Measurements from ENCODE around the gene THOC6.

Gene THOC6

GRCh38 chr16:3029491-3030221 lies 5.8 kb downstream of the THOC6 start:
- Histone ChIP-seq H3K4me3 (ENCODE audit: low read length in 2 of 2) (peak overlapping the region in 1 of 2 donors; percentile 3), H3K4me1 (ENCODE audit: control insufficient read depth in 2 of 2, insufficient read depth in 2 of 2, low read length in 2 of 2) (peaks cover 8% of the 10 kb centered on the region in 2 donors), H3K27ac (ENCODE audit: low read depth in 2 of 2, low read length in 2 of 2) (no peak overlapping the region), H3K27me3 (ENCODE audit: control insufficient read depth in 2 of 2, insufficient read depth in 2 of 2, low read length in 2 of 2) (peaks cover 0 to 8% of the 10 kb centered on the region in 2 donors), H3K9me3 (ENCODE audit: control insufficient read depth in 2 of 2, low read length in 2 of 2) (no peaks in the 10 kb centered on the region), H3K9ac (ENCODE audit: low read depth in 1 of 2, low read length in 2 of 2) (no peak overlapping the region), H3K36me3 (ENCODE audit: control insufficient read depth in 2 of 2, insufficient read depth in 2 of 2, low read length in 2 of 2) (peaks cover 14 to 24% of the 10 kb centered on the region in 2 donors)

DNA sequence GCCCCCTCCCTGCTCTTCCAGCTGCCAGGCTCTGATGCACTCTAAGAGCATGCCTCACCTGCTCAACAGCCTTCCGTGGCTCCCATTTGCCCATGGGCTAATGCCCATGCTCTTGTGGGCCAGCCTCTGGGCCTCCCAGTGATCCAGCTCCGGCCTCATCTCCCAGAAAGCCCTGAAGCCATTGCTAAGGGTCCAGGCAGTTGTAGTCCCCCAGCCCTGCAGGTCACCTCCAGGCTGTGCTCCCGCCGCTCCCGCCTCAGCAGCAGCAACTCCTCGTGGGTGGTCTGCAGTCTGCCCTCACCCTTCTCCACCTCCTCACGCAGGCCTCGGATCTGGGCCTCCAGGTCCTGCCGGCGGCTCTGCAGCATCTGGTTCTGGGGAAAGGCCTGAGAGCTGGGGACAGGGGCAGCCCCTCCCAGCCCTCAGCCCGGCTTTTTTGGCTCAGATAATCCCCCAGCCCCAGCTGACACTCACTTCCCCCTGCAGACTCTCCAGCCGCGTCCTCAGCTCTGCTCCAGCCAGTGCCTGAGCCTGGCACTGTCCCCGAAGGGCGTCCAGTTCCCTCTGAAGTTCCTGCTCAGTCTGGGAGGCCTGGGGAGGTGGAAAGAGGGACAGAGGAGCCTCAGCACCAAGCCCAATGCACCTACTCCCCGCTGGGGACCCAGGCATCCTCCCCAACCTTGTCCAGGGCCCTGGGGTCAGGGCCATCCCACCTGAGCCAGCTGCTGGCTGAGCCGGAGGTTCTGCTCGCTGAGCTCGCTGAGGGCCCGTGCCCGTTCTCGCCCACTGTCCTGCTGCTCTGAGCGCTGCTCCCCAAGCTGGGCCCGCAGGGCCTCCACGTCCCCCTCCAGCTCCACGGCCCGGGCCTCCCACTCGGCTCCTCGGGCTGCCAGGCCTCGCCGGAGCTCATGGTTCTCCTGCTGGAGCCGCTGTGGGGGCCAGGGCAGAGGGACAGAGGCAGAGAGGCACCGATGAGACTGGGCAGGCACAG lies 6.7 kb downstream of the THOC6 start:
- H3K27ac ChIP-seq (ENCODE audit: low read depth in 2 of 2, low read length in 2 of 2) = no peak overlapping the region
- no peak overlapping the region for H3K4me3 ChIP-seq (ENCODE audit: low read length in 2 of 2)
- H3K27me3 ChIP-seq (ENCODE audit: control insufficient read depth in 2 of 2, insufficient read depth in 2 of 2, low read length in 2 of 2) = peaks cover 2 to 13% of the 10 kb centered on the region in 2 donors

GRCh38 chr16:3032624-3033023 lies 8.8 kb downstream of the THOC6 start:
- Histone ChIP-seq H3K4me3 (ENCODE audit: low read length in 2 of 2) (no peak overlapping the region), H3K27ac (ENCODE audit: low read depth in 2 of 2, low read length in 2 of 2) (no peak overlapping the region), H3K27me3 (ENCODE audit: control insufficient read depth in 2 of 2, insufficient read depth in 2 of 2, low read length in 2 of 2) (peaks cover 5 to 18% of the 10 kb centered on the region in 2 donors)

More for the DNA sequence above, 6.7 kb downstream of the THOC6 start:
- Histone ChIP-seq H3K9ac (ENCODE audit: low read depth in 1 of 2, low read length in 2 of 2) (no peak overlapping the region), H3K9me3 (ENCODE audit: control insufficient read depth in 2 of 2, low read length in 2 of 2) (no peaks in the 10 kb centered on the region), H3K4me1 (ENCODE audit: control insufficient read depth in 2 of 2, insufficient read depth in 2 of 2, low read length in 2 of 2) (peaks cover 10 to 11% of the 10 kb centered on the region in 2 donors), H3K36me3 (ENCODE audit: control insufficient read depth in 2 of 2, insufficient read depth in 2 of 2, low read length in 2 of 2) (peaks cover 14 to 24% of the 10 kb centered on the region in 2 donors)

DNA sequence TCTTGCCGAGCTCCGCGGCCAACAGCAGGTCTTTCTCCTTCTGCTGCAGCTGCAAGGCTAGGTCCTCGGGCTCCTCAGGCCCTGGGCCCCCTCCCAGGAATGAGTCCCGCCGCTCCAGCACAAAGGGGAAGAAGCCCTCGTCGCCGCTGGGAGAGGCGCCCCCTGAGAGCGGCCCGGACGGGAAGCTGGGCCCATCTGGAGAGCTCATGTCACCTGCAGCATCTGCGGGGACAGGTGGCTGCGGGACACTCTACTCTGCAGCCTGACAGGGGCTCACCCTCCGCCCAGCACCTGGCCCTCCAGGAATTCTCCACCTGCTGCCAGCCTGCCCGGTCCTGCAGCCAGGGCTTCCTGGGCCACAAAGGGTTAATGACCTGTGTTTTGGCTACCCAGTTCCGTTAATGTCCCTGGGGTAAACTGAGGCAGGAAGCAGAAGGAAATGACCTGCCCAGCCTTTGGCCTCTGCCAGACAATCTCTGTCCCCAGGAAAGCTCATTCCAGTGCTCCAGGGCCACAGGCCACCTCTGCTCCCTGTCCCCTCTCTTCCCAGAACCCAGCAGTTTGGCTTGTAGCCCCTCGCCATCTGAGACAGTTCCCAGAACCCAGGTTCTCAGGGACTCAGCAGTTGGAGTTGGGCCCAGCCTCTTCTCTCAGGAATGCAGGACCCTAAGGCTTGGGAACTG lies 11.6 kb downstream of the THOC6 start:
- Histone ChIP-seq H3K36me3 (ENCODE audit: control insufficient read depth in 2 of 2, insufficient read depth in 2 of 2, low read length in 2 of 2) (no peaks in the 10 kb centered on the region), H3K4me1 (ENCODE audit: control insufficient read depth in 2 of 2, insufficient read depth in 2 of 2, low read length in 2 of 2) (peaks cover 22 to 33% of the 10 kb centered on the region in 2 donors), H3K27ac (ENCODE audit: low read depth in 2 of 2, low read length in 2 of 2) (peak overlapping the region in 1 of 2 donors; percentile 86), H3K9me3 (ENCODE audit: control insufficient read depth in 2 of 2, low read length in 2 of 2) (no peaks in the 10 kb centered on the region), H3K4me3 (ENCODE audit: low read length in 2 of 2) (peak overlapping the region; percentile 69 to 74), H3K9ac (ENCODE audit: low read depth in 1 of 2, low read length in 2 of 2) (peak overlapping the region; percentile 61 to 83), H3K27me3 (ENCODE audit: control insufficient read depth in 2 of 2, insufficient read depth in 2 of 2, low read length in 2 of 2) (peaks cover 14 to 23% of the 10 kb centered on the region in 2 donors)

More at GRCh38 chr16:3032624-3033023, 8.8 kb downstream of the THOC6 start:
- peaks cover 18 to 20% of the 10 kb centered on the region in 2 donors for H3K4me1 ChIP-seq (ENCODE audit: control insufficient read depth in 2 of 2, insufficient read depth in 2 of 2, low read length in 2 of 2)
- H3K9me3 ChIP-seq (ENCODE audit: control insufficient read depth in 2 of 2, low read length in 2 of 2) = no peaks in the 10 kb centered on the region
- peaks cover 3 to 8% of the 10 kb centered on the region in 2 donors for H3K36me3 ChIP-seq (ENCODE audit: control insufficient read depth in 2 of 2, insufficient read depth in 2 of 2, low read length in 2 of 2)
- no peak overlapping the region for H3K9ac ChIP-seq (ENCODE audit: low read depth in 1 of 2, low read length in 2 of 2)

DNA sequence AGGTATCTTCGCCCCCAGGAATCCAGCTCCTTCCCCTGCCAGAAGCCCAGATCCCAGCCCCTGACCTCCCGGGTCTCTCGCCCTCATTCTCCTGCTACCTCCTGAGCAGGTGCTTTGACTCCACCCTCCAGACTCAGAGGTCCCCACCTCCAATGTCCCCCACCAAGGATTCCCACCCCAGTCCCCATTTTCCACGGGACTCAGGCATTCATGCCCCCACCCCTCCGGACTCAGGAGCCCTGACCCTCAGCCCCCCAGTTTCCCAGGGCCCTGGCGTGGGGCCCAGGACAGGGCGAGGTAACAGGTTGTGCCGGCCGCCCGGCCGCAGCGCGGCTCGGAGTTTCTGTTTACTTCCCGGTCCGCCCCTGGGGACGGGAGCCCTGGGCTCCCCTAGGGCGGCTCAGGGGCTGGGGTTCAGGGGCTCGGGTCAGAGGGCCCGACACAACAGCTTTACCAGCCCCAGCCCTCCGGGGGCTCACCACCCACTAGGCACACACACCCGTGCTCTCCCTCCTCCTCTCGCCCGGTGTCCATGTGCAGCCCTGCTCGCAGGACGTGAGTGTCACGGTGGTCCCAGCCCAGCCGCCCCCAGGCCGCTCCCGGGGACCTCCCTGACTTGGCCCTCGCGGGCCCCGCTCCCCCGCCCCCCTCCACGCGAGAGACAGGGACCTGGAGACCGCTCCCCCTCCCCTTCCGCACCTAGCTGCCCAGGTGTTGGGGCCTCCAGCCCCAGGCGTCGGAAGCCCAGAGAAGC lies 12.3 kb downstream of the THOC6 start:
- Histone ChIP-seq H3K9ac (ENCODE audit: low read depth in 1 of 2, low read length in 2 of 2) (peak overlapping the region; percentile 61 to 83), H3K27me3 (ENCODE audit: control insufficient read depth in 2 of 2, insufficient read depth in 2 of 2, low read length in 2 of 2) (peaks cover 14 to 23% of the 10 kb centered on the region in 2 donors), H3K36me3 (ENCODE audit: control insufficient read depth in 2 of 2, insufficient read depth in 2 of 2, low read length in 2 of 2) (no peaks in the 10 kb centered on the region), H3K4me3 (ENCODE audit: low read length in 2 of 2) (peak overlapping the region; percentile 69 to 74), H3K27ac (ENCODE audit: low read depth in 2 of 2, low read length in 2 of 2) (peak overlapping the region; percentile 82 to 86), H3K9me3 (ENCODE audit: control insufficient read depth in 2 of 2, low read length in 2 of 2) (no peaks in the 10 kb centered on the region), H3K4me1 (ENCODE audit: control insufficient read depth in 2 of 2, insufficient read depth in 2 of 2, low read length in 2 of 2) (peaks cover 22 to 33% of the 10 kb centered on the region in 2 donors)

DNA sequence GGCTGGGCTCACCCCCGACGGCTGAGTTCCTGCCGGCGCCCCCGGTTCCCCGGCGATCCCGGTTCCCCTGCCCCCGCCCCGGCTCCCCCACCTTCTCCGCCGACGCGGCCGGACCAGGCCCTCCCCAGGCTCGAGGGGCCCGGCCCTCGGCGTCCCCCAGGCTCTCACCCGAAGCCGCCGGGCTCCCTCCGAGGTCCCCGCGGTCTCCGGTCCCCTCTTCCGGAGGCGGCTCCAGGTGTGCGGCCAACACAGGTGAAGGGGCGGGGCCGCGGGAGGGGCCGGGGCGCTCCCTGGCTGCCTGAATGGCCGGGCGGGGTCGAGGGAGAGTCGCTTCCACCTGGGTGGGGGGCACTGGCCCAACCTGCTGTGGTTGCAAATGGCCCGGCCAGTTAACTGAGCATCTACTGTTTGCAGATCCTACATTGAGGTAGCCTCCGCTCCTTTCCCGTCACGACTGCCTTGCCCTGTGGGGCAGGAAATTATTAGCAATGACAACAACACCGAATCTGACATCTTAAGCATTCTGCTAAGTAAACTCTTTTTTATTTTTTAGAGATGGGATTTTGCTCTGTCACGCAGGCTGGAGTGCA lies 13.0 kb downstream of the THOC6 start, which contains the start of gene BICDL2:
Gene BICDL2 (minus strand): TSS at position 219 of the 590 bp plus-strand sequence. CDS start 1,448 bp downstream, outside the sequence.
- H3K27ac ChIP-seq (ENCODE audit: low read depth in 2 of 2, low read length in 2 of 2) = peak within 1 kb of the TSS; percentile 82 to 86
- H3K27me3 ChIP-seq (ENCODE audit: control insufficient read depth in 2 of 2, insufficient read depth in 2 of 2, low read length in 2 of 2) = peaks cover 14 to 23% of the 10 kb centered on the region in 2 donors
- H3K4me1 ChIP-seq (ENCODE audit: control insufficient read depth in 2 of 2, insufficient read depth in 2 of 2, low read length in 2 of 2) = peaks cover 22 to 28% of the 10 kb centered on the region in 2 donors
- H3K36me3 ChIP-seq (ENCODE audit: control insufficient read depth in 2 of 2, insufficient read depth in 2 of 2, low read length in 2 of 2) = no peaks in the 10 kb centered on the region
- peak within 1 kb of the TSS; percentile 61 to 83 for H3K9ac ChIP-seq (ENCODE audit: low read depth in 1 of 2, low read length in 2 of 2)
- no peaks in the 10 kb centered on the region for H3K9me3 ChIP-seq (ENCODE audit: control insufficient read depth in 2 of 2, low read length in 2 of 2)
- H3K4me3 ChIP-seq (ENCODE audit: low read length in 2 of 2) = peak within 1 kb of the TSS; percentile 69 to 74

GRCh38 chr16:3038256-3038655 lies 14.4 kb downstream of the THOC6 start:
- no peaks in the 10 kb centered on the region for H3K36me3 ChIP-seq (ENCODE audit: control insufficient read depth in 2 of 2, insufficient read depth in 2 of 2, low read length in 2 of 2)
- H3K4me3 ChIP-seq (ENCODE audit: low read length in 2 of 2) = peak overlapping the region in 1 of 2 donors; percentile 31
- H3K27ac ChIP-seq (ENCODE audit: low read depth in 2 of 2, low read length in 2 of 2) = peak overlapping the region; percentile 76 to 91
- H3K9ac ChIP-seq (ENCODE audit: low read depth in 1 of 2, low read length in 2 of 2) = peak overlapping the region in 1 of 2 donors; percentile 68
- no peaks in the 10 kb centered on the region for H3K9me3 ChIP-seq (ENCODE audit: control insufficient read depth in 2 of 2, low read length in 2 of 2)
- H3K4me1 ChIP-seq (ENCODE audit: control insufficient read depth in 2 of 2, insufficient read depth in 2 of 2, low read length in 2 of 2) = peaks cover 22 to 28% of the 10 kb centered on the region in 2 donors
- H3K27me3 ChIP-seq (ENCODE audit: control insufficient read depth in 2 of 2, insufficient read depth in 2 of 2, low read length in 2 of 2) = peaks cover 19 to 24% of the 10 kb centered on the region in 2 donors

DNA sequence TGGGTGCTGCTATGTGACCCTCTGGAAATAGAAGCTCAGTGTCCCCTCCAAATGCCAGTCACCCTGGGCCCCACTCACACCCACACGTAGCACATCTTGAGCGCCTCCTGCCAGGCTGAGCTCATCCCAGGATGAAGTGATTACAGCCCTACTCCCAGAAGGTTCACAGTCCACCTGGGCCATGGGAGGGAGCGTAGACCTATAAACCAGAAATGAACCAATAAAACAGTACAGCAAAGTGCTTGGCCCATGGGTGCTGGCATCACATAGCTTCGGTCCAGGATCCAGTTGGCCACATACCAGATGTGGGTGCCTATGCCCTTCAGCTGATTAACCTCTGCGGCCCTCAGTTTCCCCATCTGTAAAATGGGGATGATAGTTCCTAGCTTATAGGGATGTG lies 15.1 kb downstream of the THOC6 start:
- no peaks in the 10 kb centered on the region for H3K9me3 ChIP-seq (ENCODE audit: control insufficient read depth in 2 of 2, low read length in 2 of 2)
- peak overlapping the region; percentile 76 to 91 for H3K27ac ChIP-seq (ENCODE audit: low read depth in 2 of 2, low read length in 2 of 2)
- H3K27me3 ChIP-seq (ENCODE audit: control insufficient read depth in 2 of 2, insufficient read depth in 2 of 2, low read length in 2 of 2) = peaks cover 23 to 25% of the 10 kb centered on the region in 2 donors
- H3K4me3 ChIP-seq (ENCODE audit: low read length in 2 of 2) = peak overlapping the region; percentile 31 to 55
- no peaks in the 10 kb centered on the region for H3K36me3 ChIP-seq (ENCODE audit: control insufficient read depth in 2 of 2, insufficient read depth in 2 of 2, low read length in 2 of 2)
- peak overlapping the region in 1 of 2 donors; percentile 68 for H3K9ac ChIP-seq (ENCODE audit: low read depth in 1 of 2, low read length in 2 of 2)
- peaks cover 22 to 28% of the 10 kb centered on the region in 2 donors for H3K4me1 ChIP-seq (ENCODE audit: control insufficient read depth in 2 of 2, insufficient read depth in 2 of 2, low read length in 2 of 2)

Data from mucosa of rectum (tissue), 2 donors.